SK-N-MC (cell line): Measurements from ENCODE around the gene WDR4.

ENCODE experiments used
- EZH2 ChIP-seq: fragments of 200-600 bp; sonication (generic); IDR thresholded peaks from one replicate; pipeline ENCODE4 v1.6.1; 2017; ENCODE audit warnings: antibody characterized with exemption
- POLR2AphosphoS5 ChIP-seq: IDR thresholded peaks from 2 replicates; pipeline ENCODE4 v1.6.1; 2012; ENCODE audit warnings: mild to moderate bottlenecking, low read depth, low read length, borderline replicate concordance

GRCh38 chr21:42845296-42845965, 33.9 kb downstream of the WDR4 start:
- no peak for TF ChIP-seq EZH2
- no peak for TF ChIP-seq POLR2AphosphoS5
